NCI-H1436 (cell line): Measurements from ENCODE around the gene PCDH9.
"Not testable (repeated sequence)": the region's sequence is repeated elsewhere in the genome, so short reads cannot be mapped to it uniquely, and the experiment has no call there.

Experiments used
- DNase-seq: peaks from one replicate; lab custom pipeline; 2025; lab: John Stamatoyannopoulos, UW

PCDH9 gene

DNA sequence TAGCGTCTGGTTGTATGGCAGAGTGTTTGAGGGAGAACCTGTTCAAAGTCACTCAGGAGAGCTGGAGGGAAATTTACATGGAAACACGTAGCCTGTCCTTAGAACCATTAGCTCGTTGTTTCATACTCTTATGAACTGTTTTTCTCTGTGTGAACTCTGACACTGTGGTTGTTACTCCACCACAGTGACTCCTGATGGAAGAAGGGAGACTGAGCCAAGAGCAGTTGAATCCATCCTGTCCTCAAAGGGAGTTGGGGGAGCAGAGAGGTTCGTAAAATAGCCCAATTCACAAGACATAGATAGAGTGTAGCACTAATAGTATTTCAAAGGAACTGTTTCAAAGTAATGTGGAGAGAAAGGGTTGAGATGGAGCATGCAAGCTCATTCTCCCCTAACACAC is 964.8 kb downstream of the PCDH9 start:
- DNase-seq: no peak

DNA sequence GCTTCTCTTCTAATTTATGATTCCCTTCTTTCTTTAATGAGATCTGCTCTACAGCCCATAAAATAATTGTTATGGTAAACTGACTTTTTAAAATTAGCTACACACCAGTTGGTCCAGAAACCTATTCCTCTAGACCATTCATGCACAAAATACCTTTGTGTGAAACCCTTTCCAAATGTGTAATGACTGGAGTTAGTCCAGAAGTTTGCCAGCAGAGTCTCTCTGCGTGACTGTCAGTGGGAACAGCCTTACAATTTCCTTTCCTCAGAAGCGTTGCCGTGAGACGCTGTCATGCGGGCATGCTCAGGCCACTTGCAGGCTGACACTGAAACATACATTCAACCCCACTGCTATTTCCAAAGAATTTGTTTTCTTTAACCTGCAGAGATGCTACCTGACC is 965.2 kb downstream of the PCDH9 start:
- no peak for DNase-seq

DNA sequence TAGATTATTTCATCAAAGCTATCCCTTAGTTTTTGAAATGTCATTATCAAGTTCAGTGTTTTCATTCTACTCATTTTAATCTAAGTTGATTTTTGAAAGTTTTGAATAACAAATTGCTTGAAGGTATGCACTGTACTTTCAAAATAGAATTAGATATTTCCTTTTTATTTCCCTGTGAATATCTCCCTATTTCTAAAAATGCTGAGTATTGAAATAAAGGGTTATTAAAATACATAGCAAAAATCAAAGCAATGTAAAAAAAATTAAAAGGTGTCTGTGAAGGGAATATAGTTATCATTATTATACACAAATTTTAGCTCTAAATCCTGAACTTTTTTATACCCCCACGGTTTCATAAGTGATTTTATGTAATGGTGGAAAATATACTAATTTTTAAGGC is 967.8 kb downstream of the PCDH9 start:
- no peak for DNase-seq

DNA sequence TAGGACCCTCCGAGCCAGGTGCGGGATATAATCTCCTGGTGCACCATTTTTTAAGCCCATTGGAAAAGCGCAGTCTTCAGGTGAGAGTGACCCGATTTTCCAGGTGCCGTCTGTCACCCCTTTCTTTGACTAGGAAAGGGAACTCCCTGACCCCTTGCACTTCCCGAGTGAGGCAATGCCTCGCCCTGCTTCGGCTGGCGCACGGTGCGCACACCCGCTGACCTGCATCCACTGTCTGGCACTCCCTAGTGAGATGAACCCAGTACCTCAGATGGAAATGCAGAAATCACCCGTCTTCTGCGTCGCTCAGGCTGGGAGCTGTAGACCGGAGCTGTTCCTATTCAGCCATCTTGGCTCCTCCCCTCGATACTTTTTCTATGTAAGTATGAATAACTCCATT is 970.7 kb downstream of the PCDH9 start:
- DNase-seq: not testable (repeated sequence)
